HG03342 (cell line): Measurements from ENCODE around the gene EML3.
"Not testable (repeated sequence)": the region's sequence is repeated elsewhere in the genome, so short reads cannot be mapped to it uniquely, and the experiment has no call there.

Source experiments
- ATAC-seq: cut with Tn5 transposase; IDR thresholded peaks from one replicate; pipeline ENCODE4 v1.9.1; 2021; ENCODE audit warnings: mild to moderate bottlenecking, moderate library complexity; ENCODE audit not compliant: unreplicated experiment

Gene EML3

DNA sequence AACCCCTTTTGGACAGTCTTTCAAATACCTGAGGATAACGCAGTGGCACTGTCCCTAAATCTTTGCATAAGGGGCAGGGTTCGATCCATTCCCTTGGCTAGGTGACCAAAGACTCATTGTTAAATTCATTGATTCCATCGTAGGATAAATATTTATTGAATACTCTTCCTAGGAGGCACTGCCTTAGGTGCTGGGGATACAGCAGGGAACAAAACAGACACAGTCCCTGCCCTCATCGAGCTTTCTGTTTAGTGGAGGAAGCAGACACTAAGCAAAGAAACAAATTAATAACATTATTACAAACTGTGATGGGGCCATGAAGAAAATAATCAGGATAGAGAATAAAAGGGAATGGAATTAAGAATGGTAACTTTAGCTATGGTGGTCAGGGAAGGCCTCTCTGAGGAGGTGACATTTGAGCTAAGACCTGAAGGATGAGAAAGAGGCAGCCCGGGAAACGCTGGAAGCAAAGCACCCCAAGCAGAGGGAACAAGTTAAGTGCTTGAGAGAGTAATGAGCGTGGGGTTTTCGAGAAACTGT is 8.5 kb upstream of the EML3 start:
- no peak for ATAC-seq

DNA sequence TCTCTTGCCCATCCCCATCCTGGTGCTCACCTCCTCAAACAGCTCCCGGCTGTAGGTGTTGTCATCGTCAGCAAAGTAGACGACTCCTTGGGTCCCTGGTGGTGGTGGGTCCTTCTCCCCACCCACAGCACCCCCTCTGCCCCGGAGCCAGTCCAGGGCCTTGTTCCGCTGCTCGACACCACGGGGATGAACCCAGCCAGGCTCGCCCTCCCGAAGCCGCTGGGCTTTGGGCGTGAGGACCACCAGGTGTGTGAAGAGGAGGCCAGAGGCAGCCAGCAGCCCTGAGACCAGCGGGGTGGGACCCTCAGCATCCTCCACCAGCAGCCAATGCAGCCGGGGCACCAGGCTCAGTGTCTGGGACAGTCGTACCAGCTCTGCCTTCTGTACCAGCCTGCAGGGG is 4.4 kb upstream of the EML3 start:
- not testable (repeated sequence) for ATAC-seq

DNA sequence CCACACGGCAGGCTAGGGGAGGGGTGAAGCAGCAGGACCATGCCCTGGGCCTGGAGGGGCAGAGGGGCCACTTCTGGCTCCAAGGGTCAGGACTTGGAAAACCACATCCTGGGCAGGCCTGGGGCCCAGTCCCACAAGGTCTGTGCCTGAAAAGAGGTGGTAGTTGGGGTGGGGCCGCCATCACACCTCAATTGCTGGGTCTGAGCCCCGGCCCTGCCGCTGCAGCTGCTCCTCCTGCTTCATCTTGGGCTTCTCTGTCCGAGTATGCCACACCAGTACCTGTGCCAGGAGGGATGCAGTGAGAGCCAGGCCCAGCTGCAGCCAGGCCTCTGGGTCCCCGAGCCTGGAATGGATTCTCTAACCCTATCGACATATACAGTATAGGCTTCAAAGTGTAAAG is 2.9 kb upstream of the EML3 start:
- no peak for ATAC-seq

DNA sequence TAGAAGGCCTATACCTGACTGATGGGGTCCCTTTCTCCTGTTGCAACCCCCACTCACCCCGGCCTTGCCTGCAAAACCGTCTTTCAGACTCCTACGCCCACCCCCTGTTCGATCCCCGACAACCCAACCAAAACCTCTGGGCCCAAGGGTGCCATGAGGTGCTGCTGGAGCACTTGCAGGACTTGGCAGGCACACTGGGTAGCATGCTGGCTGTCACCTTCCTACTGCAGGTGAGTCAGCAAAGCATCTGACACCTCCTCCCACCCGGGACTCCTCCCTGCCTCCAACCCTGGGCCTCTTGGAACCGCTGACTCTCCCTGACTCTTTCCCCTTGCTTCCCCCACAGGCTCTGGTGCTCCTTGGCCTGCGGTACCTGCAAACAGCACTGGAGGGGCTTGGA is 1.7 kb upstream of the EML3 start:
- ATAC-seq, result no peak

DNA sequence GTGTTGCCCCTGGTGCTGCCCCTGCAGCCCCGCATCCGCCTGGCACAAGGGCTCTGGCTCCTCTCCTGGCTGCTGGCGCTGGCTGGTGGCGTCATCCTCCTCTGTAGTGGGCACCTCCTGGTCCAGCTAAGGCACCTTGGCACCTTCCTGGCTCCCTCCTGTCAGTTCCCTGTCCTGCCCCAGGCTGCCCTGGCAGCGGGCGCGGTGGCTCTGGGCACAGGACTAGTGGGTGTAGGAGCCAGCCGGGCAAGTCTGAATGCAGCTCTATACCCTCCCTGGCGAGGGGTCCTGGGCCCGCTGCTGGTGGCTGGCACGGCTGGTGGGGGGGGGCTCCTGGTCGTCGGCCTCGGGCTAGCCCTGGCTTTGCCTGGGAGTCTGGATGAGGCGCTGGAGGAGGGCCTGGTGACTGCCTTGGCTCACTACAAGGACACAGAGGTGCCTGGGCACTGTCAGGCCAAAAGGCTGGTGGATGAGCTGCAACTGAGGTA is 760 bp upstream of the EML3 start:
- ATAC-seq, result no peak

DNA sequence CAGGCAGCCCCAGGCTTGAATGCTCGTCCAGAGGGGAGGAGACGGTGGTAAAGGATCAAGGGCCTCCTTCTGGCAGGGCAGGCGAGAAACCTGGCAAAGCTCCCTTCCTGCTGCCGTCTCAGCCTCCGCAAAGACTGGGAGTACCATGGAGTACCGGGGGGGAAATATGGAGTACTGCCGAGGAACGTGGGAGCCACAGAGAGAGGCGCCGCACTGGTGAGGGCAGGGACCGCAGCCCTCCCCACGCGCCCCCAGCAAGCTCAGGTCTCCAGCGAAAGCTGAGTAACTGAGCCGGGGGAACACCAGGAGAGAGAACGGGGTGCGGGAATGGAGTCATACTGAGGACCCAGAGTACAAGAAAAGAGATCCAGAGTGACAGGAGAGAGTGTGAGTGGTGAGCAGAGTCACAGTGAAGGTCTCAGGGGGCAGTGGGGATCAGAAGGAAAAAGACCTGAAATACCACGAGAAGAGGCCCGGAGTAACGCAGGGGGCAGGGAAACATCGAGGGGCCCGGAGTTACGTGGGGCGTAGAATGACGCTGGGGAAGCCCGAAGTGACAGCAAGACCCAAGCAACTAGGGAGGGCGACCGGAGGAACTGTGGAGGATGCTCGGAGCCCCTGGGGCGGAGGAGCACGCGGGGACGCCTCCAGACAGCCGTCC is 740 bp downstream of the EML3 start:
- no peak for ATAC-seq

DNA sequence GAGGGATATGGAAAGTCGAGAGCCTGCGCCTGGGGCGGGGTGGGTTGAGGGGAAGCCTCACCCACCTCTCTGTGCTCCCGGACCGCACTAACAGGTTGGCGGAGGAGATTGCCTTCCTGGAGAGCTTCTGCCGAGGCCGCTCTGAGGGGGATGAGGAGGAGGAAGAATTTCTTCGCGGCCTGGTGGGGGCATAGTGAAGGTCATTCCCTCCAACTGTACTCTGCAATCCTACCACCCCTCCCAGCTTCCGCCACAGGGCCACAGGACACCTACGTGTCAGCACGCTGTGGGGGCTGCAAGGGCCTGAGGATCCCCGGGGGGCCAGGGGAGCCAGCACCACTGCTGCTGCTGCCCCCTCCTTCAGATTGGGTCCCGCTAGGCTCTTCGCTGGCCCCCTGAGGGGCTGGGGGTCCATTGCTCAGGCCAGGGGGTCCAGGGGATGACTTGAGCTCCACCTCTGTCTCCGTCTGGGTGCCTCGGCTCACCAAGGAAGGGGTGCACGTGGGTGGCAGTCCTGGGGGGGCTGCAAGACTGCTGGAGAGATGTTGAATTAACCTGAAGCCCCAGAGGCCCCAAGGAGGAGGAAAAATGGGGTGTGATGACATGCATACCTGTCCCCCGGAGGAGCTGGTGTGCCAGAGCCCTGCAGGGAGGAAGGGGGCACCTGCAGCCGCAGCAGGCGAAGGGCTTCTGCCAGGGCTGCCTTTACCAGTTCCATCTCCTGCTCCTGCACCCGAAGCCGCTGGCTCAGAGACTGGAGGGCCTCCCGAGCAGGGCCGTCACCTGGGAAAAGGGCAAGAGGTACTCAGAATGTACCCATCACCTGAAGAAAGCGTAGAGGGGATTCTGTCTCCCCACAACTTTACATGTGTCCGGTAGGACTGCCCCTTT is 1.5 kb downstream of the EML3 start:
- ATAC-seq, result no peak

DNA sequence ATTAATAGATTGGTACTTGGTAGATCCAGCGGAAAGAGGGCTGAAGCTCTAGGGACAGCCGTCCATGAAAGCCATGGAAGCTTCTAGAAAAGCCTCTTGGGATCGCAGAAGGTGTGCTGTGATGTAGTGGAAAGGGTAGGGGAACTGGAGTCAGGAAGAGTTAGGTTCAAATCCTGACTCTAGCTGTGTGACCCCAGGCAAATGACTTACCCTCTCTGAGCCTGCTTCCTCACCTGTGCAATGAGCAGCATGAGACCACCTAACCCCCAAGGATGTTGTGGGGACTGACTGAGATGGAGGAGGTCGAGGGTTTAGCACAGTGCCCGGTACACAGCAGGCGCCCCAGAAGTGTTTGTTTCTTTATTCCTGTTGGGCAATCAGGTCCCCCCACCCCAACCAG is 2.2 kb downstream of the EML3 start:
- ATAC-seq, result no peak

DNA sequence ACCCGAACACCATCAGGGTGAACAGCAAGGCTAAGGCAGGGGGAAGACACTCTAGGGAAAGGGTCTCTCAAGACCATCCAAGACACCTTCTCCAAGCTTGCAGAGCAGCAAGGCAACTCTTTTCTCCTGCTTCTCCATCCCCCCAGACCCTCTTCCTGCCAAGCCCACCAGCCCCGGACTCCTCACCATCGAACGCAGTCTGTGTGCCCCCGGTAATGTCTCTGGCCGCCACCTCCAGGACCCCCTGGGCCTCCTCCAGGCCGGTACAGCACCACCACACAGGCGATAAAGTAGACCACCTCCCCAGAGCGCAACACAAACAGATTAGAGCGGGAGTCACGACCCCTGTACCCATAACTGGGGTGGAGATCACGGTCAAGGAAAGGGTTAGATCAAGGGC is 3.8 kb downstream of the EML3 start:
- ATAC-seq, result no peak

DNA sequence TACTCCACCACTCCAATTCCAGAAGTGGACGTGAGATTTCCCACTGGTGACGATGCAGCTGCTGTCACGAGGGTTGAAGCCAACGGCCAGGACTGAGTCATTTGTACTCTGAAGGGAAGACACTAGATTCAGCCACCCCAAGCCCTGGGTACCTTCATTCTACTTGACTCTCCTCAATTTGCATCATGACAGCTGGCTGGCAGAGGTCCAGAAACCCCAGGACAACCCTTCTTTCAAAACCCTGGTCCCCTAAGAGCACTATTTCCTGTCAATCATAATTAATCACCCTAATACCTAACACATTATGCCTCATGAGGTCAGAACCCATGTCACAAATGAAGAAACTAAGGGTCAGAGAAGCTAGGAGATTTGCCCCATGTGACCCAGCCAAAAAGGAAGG is 4.9 kb downstream of the EML3 start:
- no peak for ATAC-seq

DNA sequence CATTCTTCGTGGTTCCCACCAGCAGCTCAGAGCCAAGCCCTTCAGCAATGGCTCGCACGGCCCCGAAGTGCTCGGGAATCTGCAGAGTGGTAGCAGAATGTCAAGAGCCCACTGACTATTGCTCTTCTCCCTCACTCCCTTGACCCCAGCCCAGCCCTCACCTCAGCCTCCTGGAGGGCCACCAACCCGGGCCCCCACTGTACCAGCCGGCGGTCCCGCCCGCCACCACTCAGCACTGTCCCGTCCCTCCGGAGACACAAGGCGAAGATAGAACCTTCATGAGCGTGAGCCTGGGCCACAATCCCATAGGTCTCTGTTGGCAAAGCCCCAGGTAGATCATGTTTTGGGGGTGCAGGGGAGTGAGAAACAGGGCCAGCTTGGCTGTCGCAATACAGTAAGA is 6.7 kb downstream of the EML3 start:
- no peak for ATAC-seq

DNA sequence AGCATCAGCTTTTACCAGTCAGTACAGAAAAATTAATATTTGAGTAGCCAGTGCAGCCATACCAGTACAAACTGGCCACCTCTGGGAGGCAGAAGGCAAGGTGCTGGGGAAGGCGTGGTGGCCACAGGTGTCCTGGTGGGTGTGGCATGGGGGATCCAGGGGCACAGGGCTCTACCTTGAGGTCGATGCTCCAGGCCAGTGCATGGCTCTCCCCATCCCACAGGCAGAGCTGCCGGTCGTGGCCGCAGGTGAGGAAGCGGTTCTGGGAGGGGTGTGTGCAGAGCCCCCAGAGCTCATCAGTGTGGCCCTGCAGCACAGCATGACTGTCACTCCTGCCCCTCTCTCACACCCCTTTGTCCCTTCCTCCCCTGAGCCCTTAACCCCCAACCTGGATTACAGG is 7.1 kb downstream of the EML3 start:
- ATAC-seq, result no peak

DNA sequence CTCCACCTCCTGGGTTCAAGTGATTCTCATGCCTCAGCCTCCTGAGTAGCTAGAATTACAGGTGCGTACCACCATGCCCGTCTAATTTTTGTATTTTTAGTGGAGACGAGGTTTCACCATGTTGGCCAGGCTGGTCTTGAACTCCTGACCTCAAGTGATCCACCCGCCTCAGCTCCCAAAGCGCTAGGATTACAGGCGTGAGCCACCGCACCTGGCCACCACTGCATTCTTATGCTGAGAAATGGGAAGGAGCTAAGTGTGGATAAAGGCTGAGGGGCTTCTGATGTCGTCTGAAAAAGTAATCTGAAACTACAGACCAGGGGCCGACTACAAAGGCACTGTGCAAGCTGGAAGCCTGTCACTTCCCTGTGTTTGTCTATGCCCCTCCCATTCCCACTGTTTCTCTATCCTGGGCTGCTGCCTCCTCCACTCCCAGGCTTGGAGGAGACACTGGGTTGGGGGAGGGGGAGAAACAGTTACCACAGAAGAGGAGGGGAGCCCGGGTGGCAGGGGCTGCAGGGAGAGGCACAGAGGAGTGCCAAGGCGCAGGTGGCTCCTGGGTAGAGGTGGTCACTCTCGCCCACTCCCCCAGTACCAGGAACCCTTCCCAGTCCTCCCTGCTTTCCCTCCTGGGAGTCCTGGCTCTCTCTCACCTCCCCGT is 8.0 kb downstream of the EML3 start:
- no peak for ATAC-seq

DNA sequence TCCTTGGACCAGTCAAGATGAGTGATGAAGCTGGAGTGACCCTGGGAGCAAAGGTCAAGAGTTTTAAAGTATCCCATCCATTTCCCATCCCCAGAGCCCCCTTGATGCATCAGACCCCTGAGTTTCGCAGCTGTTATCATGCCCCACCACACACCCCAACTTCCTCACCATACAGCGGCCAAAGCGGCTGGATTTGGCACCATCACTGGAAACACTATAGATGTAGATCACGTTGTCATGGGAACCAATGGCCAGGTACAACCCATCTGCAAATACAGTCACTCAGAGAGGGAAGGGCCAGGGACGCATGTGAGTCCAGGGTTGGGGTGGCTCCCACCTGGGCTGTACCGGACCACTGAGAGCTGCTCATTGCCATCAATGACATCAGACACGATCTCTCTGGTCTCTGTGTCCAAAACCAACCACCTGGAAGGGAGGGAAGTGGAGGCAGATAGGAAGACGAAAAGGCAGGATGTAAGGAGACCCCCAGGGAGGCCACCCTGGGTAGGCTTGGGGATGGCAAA is 8.7 kb downstream of the EML3 start:
- ATAC-seq, result no peak

DNA sequence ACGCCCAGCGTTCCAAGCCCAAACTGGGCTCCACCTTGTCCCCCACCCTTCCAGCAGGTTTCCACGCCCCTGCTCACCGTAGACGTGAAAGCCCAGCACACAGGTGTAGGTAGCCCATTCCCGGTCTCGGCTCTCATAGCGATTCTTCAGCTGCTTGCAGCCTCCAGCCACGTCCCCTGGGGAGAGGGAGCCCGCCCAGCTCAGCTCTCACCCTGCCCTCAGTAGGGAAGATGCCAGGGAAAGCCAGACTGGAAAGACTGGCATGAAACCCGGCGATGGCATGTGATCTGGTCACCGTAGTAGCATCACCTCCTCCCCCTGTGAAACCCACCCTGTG is 9.5 kb downstream of the EML3 start:
- no peak for ATAC-seq

DNA sequence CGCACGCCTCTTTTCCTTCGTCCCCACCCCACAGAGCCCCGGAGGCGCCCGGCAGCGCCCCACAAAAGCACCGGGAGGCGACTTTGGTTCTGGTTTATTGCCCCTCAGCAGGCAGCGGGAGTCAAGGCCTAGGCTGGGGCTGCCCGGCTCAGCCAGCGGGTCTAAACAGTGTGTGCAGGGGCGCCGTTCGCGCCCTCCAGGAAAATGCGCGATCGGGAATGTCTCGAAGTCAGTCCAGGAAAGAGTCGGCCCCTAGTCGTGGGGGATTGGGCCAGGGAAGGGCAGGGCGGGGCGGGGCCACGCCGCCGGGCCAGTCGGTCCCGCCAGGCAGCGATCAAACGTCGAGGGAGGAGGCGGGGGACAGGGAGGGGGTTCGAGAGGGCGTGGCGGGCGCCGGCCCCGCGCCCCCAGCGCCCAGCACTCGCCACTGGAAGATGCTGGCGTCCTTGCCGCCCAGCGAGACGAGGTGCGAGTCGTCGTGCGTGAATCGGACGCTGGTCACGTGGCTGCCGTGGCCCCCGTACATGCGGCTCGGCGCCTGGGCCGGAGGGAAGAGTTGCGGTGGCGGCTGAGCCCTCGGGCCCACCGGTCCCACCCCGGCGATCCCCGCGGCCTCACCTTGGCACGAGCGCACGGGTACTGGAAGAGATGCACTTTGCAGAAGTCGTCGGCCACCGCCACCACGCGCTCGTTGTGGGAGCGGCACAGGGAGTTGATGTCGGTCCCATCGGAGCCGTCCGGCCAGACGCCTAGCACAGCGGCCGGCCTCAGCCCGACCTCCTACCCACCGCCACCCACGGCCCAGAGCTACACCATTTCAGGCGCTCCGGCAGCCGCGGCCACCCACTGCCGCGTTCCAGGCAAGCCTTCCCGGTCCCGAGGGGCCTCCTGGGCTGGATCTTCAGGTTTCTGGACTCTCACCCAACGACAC is 10.2 kb downstream of the EML3 start:
- no peak for ATAC-seq

DNA sequence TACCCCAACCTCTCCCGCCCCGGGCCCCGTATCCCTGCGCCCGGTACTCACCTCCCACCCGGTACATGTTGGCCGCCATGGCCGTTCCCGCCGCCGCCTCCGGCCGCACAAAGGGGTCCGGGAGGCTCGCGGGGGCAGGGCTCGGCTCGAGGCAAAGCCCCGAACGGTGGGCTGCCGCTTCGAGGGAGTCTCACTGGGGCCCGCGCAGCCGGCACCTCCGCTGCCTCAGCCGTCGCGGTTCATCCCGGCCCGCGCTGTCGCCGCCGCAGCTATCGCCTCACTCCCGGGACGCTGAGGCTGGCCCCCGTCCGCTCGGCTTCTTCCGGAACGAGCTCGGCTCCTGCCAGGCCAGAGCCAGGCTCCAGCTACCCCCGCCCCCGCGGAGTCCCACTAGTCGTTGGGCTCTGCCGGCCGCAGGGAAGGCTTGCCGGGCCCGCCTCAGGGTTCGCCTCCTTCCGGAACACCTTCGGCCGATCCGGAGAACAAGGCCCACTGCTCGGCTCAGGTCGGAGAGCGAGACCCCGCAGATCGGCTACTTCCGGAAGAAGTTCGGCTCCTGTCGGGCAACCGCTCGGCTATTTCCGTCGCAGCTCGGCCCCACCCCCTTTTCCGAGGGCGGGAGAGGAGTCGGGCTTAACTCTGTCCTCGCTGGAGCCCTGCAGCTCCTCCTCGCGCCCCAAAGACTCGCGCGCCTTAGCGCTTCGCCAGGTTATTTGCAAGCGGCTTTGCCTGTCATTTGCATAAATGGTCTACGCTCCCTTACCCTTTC is 11.0 kb downstream of the EML3 start, which contains the start of gene MTA2:
Gene MTA2, minus strand, starts transcription at position 494 of the 769 bp plus-strand sequence. Its CDS starts 415 bp downstream, at position 79.
- ATAC-seq, result peak; percentile 72

DNA sequence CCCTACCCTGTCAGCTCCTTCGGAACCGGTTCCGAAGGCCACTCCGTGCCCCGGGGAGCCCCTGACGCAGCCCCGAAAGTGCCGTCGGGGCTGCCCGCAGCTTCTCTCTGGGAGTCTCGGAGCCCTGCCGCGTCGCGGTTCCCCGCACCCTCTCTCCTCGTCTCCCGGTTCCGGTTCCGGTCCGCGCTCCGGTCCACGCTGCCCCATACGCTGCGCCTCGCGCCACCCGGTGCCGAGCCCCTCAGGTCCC is 11.5 kb downstream of the EML3 start:
- no peak for ATAC-seq

DNA sequence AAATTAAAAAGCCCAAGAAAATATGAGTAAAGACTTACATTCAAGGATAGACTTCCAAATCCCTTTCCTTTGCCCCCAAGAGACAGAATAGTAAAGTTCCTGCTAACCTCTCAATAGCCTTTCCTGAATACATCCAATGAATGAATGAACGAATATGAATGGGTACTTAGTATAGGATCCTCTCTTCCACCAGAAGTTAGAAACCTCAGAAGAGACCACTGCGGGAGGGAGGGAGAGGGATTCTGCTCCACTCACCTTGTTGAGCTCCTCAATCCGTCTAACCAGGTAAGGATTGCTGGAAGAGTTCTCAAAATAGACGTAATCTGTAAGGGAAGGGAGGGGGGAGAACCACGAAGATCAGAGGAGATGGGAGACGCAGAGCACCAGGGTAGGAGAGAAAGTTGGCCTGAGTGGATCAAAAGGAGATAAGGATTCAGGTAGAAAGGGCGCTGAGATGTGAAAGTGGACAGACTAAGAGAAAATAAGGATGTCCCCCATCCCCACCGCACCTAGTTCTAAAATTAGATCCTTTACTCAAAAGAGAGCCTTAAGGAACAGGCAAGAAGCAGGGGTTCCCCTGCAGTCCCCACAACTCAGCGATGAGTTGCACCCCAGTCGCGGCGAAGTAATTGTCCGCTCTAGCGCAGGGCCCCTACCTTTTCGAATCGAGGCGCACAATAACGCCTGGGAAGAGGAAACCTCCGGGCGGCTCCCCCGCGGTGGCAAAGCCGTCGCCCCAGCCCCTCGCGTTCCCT is 12.0 kb downstream of the EML3 start:
- peak; percentile 0 for ATAC-seq
